Right lung (tissue), 5 donors: Measurements from ENCODE around the gene GINS3. TPM values are rescaled to one million over a fixed set of nuclear protein-coding genes. Genes with fewer than 3 reads are reported as not detected.

ENCODE experiments used
- polyA plus RNA-seq, 5 donors: library from polyadenylated mRNA; unstranded; fragments of 120-200 nt; gene quantifications; one replicate each; pipeline versions ENCODE4 v1.2.1 to v1.2.3, GENCODE V29; 2013; ENCODE audit warnings: inconsistent platforms in 1 of 5, low replicate concordance in 1 of 5; ENCODE audit not compliant: insufficient read length in 5 of 5, insufficient read depth in 1 of 5

Gene GINS3
- polyA plus RNA-seq, 5 donors = 9.5 to 14.8 (median 10.9) TPM

Other genes starting within 250 kb of the GINS3 start
- gene CSNK2A2, start 194.4 kb upstream of the GINS3 start, polyA plus RNA-seq = 10 to 100 TPM; 59.4 to 76.3 (median 69.6) TPM
- under 1 TPM in 1 of 5 donors, not detected in 4; 0.12 TPM for gene PRSS54, start 97.4 kb upstream of the GINS3 start, polyA plus RNA-seq
- gene NDRG4, start 107.7 kb downstream of the GINS3 start, polyA plus RNA-seq = 10 to 100 TPM in 4 of 5 donors, 1 to 10 TPM in 1; 9.8 to 16.5 (median 12.9) TPM
- gene SETD6, start 123.0 kb downstream of the GINS3 start, polyA plus RNA-seq = 10 to 100 TPM; 30.6 to 37.1 (median 34.8) TPM
- gene CNOT1, start 237.4 kb downstream of the GINS3 start, polyA plus RNA-seq = 100 to 1,000 TPM; 173 to 200 (median 185) TPM